IMR-90 (cell line): ENCODE results near the gene OR11A1. TPM values are rescaled to one million over a fixed set of nuclear protein-coding genes. Genes with fewer than 3 reads are reported as not detected.

Source experiments
- ATAC-seq: fragments of 200-7000 bp; cut with Tn5 transposase; 2 replicates; pipeline ENCODE4 v1.9.1; 2020; ENCODE audit warnings: low read depth, mild to moderate bottlenecking, moderate library complexity
- BruUV-seq: library from RNA; stranded (reverse); fragments of 400-500 nt; replicated peaks from 2 replicates; lab custom pipeline; 2021; lab: Mats Ljungman, UMichigan
- CTCF ChIA-PET: fragments of 300-600 bp; formaldehyde crosslinking; extraction: SDS; loops from one replicate; lab custom pipeline; 2021; ENCODE audit warnings: antibody characterized with exemption; lab: Yijun Ruan, JAX
- POLR2A ChIA-PET: fragments of 300-600 bp; sonication (Branson Sonifier 250); formaldehyde crosslinking; loops from one replicate; lab custom pipeline; 2022; ENCODE audit warnings: antibody characterized with exemption; ENCODE audit not compliant: unreplicated experiment; lab: Charles Lee
- DNase-seq: peaks from one replicate; pipeline ENCODE4 v3.0.0; 2013
- H2AFZ ChIP-seq: replicated peaks from 2 replicates; pipeline ENCODE3; 2013; ENCODE audit warnings: low read length, mild to moderate bottlenecking; ENCODE audit not compliant: poor library complexity
- H2AK5ac ChIP-seq: 2 replicates; pipeline ENCODE4 v1.6.1; 2013; ENCODE audit warnings: low read depth, low read length, inconsistent platforms
- H2AK9ac ChIP-seq: replicated peaks from 2 replicates; pipeline ENCODE3; 2013; ENCODE audit warnings: mild to moderate bottlenecking, low read depth, low read length, moderate library complexity; ENCODE audit not compliant: poor library complexity
- H2BK120ac ChIP-seq: 2 replicates; pipeline ENCODE4 v1.6.1; 2013; ENCODE audit warnings: low read depth, low read length, inconsistent platforms
- H2BK15ac ChIP-seq: 3 replicates; pipeline ENCODE4 v1.6.1; 2013; ENCODE audit warnings: low read depth, low read length, inconsistent platforms
- H2BK20ac ChIP-seq: 2 replicates; pipeline ENCODE4 v1.6.1; 2013; ENCODE audit warnings: low read depth, mild to moderate bottlenecking, inconsistent platforms, low read length, moderate library complexity
- H2BK5ac ChIP-seq: 2 replicates; pipeline ENCODE4 v1.6.1; 2013; ENCODE audit warnings: mild to moderate bottlenecking, low read depth, low read length, inconsistent platforms; ENCODE audit not compliant: poor library complexity, severe bottlenecking
- H3K14ac ChIP-seq: replicated peaks from 2 replicates; pipeline ENCODE4 v1.6.1; 2013; ENCODE audit warnings: low read depth, low read length, inconsistent platforms
- H3K18ac ChIP-seq: 2 replicates; pipeline ENCODE4 v1.6.1; 2013; ENCODE audit warnings: low read depth, low read length, control low read depth
- H3K23ac ChIP-seq: 2 replicates; pipeline ENCODE4 v1.6.1; 2013; ENCODE audit warnings: low read depth, low read length, inconsistent platforms
- H3K27ac ChIP-seq: 2 replicates; pipeline ENCODE4 v1.5.1; 2013; ENCODE audit warnings: mild to moderate bottlenecking, control low read depth, low read length; ENCODE audit not compliant: insufficient read depth
- H3K27me3 ChIP-seq: 2 replicates; pipeline ENCODE4 v1.6.1; 2013; ENCODE audit warnings: low read length; ENCODE audit not compliant: control insufficient read depth, insufficient read depth
- H3K36me3 ChIP-seq: 2 replicates; pipeline ENCODE4 v1.6.1; 2013; ENCODE audit warnings: low read length, mixed read lengths; ENCODE audit not compliant: control insufficient read depth, insufficient read depth
- H3K4ac ChIP-seq: 2 replicates; pipeline ENCODE4 v1.6.1; 2013; ENCODE audit warnings: low read depth, low read length, inconsistent platforms
- H3K4me1 ChIP-seq: 2 replicates; pipeline ENCODE4 v1.6.1; 2013; ENCODE audit warnings: low read length, mixed read lengths; ENCODE audit not compliant: control insufficient read depth, insufficient read depth
- H3K4me2 ChIP-seq: 2 replicates; pipeline ENCODE4 v1.6.1; 2013; ENCODE audit warnings: low read depth, mild to moderate bottlenecking, control low read depth, low read length, moderate library complexity
- H3K4me3 ChIP-seq: 2 replicates; pipeline ENCODE4 v1.5.1; 2013; ENCODE audit warnings: low read depth, mild to moderate bottlenecking, control low read depth, low read length, moderate library complexity; ENCODE audit not compliant: insufficient read depth
- H3K56ac ChIP-seq: 2 replicates; pipeline ENCODE4 v1.6.1; 2013; ENCODE audit warnings: low read length, inconsistent platforms; ENCODE audit not compliant: insufficient read depth; ENCODE audit errors: extremely low read depth
- H3K79me1 ChIP-seq, 2 experiments: 2 replicates each; pipeline ENCODE4 v1.6.1; 2013; ENCODE audit warnings: low read length in 2 of 2, inconsistent platforms in 1 of 2, low read depth in 1 of 2
- H3K9ac ChIP-seq: 2 replicates; pipeline ENCODE4 v1.6.1; 2013; ENCODE audit warnings: low read depth, low read length, control low read depth
- H3K9me1 ChIP-seq: 2 replicates; pipeline ENCODE4 v1.6.1; 2013; ENCODE audit warnings: low read length, inconsistent platforms; ENCODE audit not compliant: insufficient read depth
- H3K9me3 ChIP-seq: 2 replicates; pipeline ENCODE4 v1.6.1; 2013; ENCODE audit warnings: low read length; ENCODE audit not compliant: control insufficient read depth, insufficient read depth
- H4K20me1 ChIP-seq: 2 replicates; pipeline ENCODE4 v1.6.1; 2013; ENCODE audit warnings: low read length, inconsistent platforms; ENCODE audit not compliant: insufficient read depth
- H4K5ac ChIP-seq: 2 replicates; pipeline ENCODE4 v1.6.1; 2013; ENCODE audit warnings: mild to moderate bottlenecking, low read depth, low read length, control low read depth
- H4K8ac ChIP-seq, 2 experiments: 2 replicates each; pipeline ENCODE4 v1.6.1; 2013; ENCODE audit warnings: low read depth in 2 of 2, low read length in 2 of 2, control low read depth in 1 of 2, inconsistent platforms in 1 of 2
- H4K91ac ChIP-seq: 2 replicates; pipeline ENCODE4 v1.6.1; 2013; ENCODE audit warnings: low read depth, low read length, inconsistent platforms; ENCODE audit not compliant: insufficient read depth
- BHLHE40 ChIP-seq: fragments of 150-350 bp; IDR thresholded peaks from 2 replicates; pipeline ENCODE4 v1.6.1; 2016; ENCODE audit warnings: mild to moderate bottlenecking, low read depth, low read length
- CEBPB ChIP-seq: IDR thresholded peaks from 2 replicates; pipeline ENCODE4 v1.6.1; 2012; ENCODE audit warnings: low read depth, low read length, improper control_type of control experiment
- CHD1 ChIP-seq: IDR thresholded peaks from 2 replicates; pipeline ENCODE4 v1.6.1; 2012; ENCODE audit warnings: low read depth, low read length, improper control_type of control experiment
- ELK1 ChIP-seq: fragments of 150-350 bp; IDR thresholded peaks from 2 replicates; pipeline ENCODE4 v1.6.1; 2016; ENCODE audit warnings: low read depth, mild to moderate bottlenecking, low read length, moderate library complexity, borderline replicate concordance
- FOS ChIP-seq: fragments of 150-350 bp; IDR thresholded peaks from 2 replicates; pipeline ENCODE4 v1.6.1; 2016; ENCODE audit warnings: low read depth, low read length
- MAFK ChIP-seq: IDR thresholded peaks from 2 replicates; pipeline ENCODE4 v1.6.1; 2012; ENCODE audit warnings: low read depth, low read length, improper control_type of control experiment
- MAZ ChIP-seq: IDR thresholded peaks from 2 replicates; pipeline ENCODE4 v1.6.1; 2012; ENCODE audit warnings: low read depth, mild to moderate bottlenecking, low read length, improper control_type of control experiment, moderate library complexity, borderline replicate concordance
- MXI1 ChIP-seq: IDR thresholded peaks from 2 replicates; pipeline ENCODE4 v1.6.1; 2012; ENCODE audit warnings: low read depth, mild to moderate bottlenecking, low read length, moderate library complexity, borderline replicate concordance
- NFE2L2 ChIP-seq: fragments of 150-350 bp; IDR thresholded peaks from 2 replicates; pipeline ENCODE4 v1.6.1; 2016; ENCODE audit warnings: low read depth, mild to moderate bottlenecking, low read length
- POLR2A ChIP-seq: IDR thresholded peaks from 2 replicates; pipeline ENCODE4 v1.6.1; 2012; ENCODE audit warnings: mild to moderate bottlenecking, low read depth, low read length
- RAD21 ChIP-seq: IDR thresholded peaks from 2 replicates; pipeline ENCODE4 v1.6.1; 2012; ENCODE audit warnings: low read length, improper control_type of control experiment
- RCOR1 ChIP-seq: IDR thresholded peaks from 2 replicates; pipeline ENCODE4 v1.6.1; 2012; ENCODE audit warnings: mild to moderate bottlenecking, low read length, improper control_type of control experiment; ENCODE audit not compliant: insufficient replicate concordance
- RFX5 ChIP-seq: IDR thresholded peaks from 2 replicates; pipeline ENCODE4 v1.8.0; 2012; ENCODE audit warnings: low read depth, mild to moderate bottlenecking, low read length, moderate library complexity
- SMC3 ChIP-seq: fragments of 150-350 bp; IDR thresholded peaks from 2 replicates; pipeline ENCODE4 v1.6.1; 2016; ENCODE audit warnings: low read depth, mild to moderate bottlenecking, antibody characterized with exemption, low read length, moderate library complexity
- USF2 ChIP-seq: fragments of 150-350 bp; IDR thresholded peaks from 2 replicates; pipeline ENCODE4 v1.6.1; 2017; ENCODE audit warnings: mild to moderate bottlenecking, antibody characterized with exemption, low read length, low read depth
- WGBS, 2 experiments: methylation state at CpG; one replicate each; pipeline versions ENCODE4 v1.1.5 to v1.1.7; 2013; ENCODE audit warnings: missing lambda C conversion rate in 2 of 2; ENCODE audit not compliant: insufficient read length in 1 of 2; ENCODE audit errors: extremely low coverage in 2 of 2; 5-methylcytosine and 5-hydroxymethylcytosine counted together
- dilution Hi-C: fragments of 300-500 bp; cut with HindIII; formaldehyde crosslinking; loops from one replicate; pipeline ENCODE4 v1.14.3; 2018; ENCODE audit warnings: low sequenced_read_pairs; ENCODE audit not compliant: unreplicated experiment
- in situ Hi-C: fragments of 300-500 bp; cut with MboI; formaldehyde crosslinking; loops from 3 replicates; pipeline ENCODE4 v1.14.3; 2019; ENCODE audit warnings: low sequenced_read_pairs, inconsistent platforms, mixed read lengths
- intact Hi-C: fragments of 100-400 bp; cut with micrococcal nuclease; formaldehyde crosslinking; loops from 2 replicates; pipeline ENCODE4 v1.10.0; 2022
- polyA plus RNA-seq, 3 experiments: library from polyadenylated mRNA; depleted of rRNA; stranded (reverse); fragments of >200 nt; gene quantifications; 2 replicates each; pipeline ENCODE4 v1.2.3, GENCODE V29; 2012; ENCODE audit warnings: low replicate concordance in 1 of 3
- total RNA-seq: library from RNA; depleted of rRNA; stranded (reverse); fragments of >200 nt; gene quantifications from 2 replicates; pipeline ENCODE4 v1.2.3, GENCODE V29; 2012
- TF ChIP-seq, protein P1 (sequence below): conservative IDR thresholded peaks from 2 replicates; pipeline ENCODE4 v1.5.1; 2012; ENCODE audit warnings: mild to moderate bottlenecking, low read depth, low read length, improper control_type of control experiment

Gene OR11A1
- total and polyA plus RNA-seq, 2 of the 4 experiments (the other 2 are of a cell fraction), result not detected

DNA sequence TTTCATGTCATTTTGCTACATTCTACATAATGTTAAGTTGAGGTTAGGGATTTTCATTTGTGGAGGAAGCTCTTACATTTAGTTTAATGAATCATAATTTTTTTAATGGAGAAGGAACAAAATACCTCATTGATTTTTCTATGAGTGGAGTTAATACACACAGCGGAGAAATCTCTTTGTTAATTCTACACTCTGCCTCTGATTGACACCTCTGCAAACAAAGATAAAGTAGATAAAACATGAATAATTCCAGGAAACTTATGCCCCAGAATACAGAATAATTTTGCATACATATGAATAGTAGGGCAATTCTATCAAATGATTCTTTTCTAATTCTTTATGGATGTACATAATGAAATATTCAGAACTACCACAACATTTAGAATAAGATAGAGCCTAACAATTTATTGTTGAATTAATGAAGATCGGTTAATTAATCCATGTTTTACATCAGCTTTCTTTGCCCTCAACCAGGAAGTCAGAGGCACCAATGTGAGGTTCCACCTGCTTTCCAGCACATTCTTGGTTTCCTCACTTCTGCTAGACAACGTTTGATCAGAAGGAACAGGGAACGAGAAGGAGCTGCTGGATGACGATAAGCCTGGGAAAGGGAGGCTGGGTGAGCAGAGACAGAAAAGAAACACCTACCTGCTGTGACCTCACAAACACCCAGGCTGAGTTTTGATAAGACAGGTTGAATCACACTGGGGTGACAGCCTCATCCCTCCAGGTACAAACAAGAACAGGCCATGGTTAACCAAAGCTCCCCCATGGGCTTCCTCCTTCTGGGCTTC lies 4.3 kb upstream of the OR11A1 start:
- Histone ChIP-seq H3K14ac (no peak overlapping the region), H3K9me1 (no peaks in the 10 kb centered on the region), H2BK120ac (no peak overlapping the region), H3K4me3 (no peak overlapping the region), H3K56ac (no peak overlapping the region), H3K23ac (no peak overlapping the region), H4K8ac (no peak overlapping the region), H3K4ac (no peak overlapping the region), H3K18ac (no peak overlapping the region), H2AK5ac (no peak overlapping the region), H3K27ac (no peak overlapping the region), H2BK5ac (no peak overlapping the region), H3K4me2 (no peak overlapping the region), H3K36me3 (no peaks in the 10 kb centered on the region), H2BK20ac (no peak overlapping the region), H3K4me1 (no peaks in the 10 kb centered on the region), H3K9ac (no peak overlapping the region), H2BK15ac (no peak overlapping the region), H4K20me1 (no peaks in the 10 kb centered on the region), H2AFZ (no peak overlapping the region), H3K27me3 (no peaks in the 10 kb centered on the region), H4K91ac (no peak overlapping the region), H2AK9ac (no peak overlapping the region), H4K5ac (no peak overlapping the region), H3K9me3 (peaks cover 11% of the 10 kb centered on the region; the same call in 1 of the 2 replicates), H3K79me1 (no peaks in the 10 kb centered on the region)
- dilution Hi-C loops (no loop called here), in situ Hi-C loops (no loop called here), intact Hi-C loops (no loop called here)
- ATAC-seq (no peak), DNase-seq (no peak)
- BruUV-seq, result no TSS peak
- ChIA-PET POLR2A (no interaction called here), CTCF (no interaction called here)
- WGBS, 2 experiments, result no CpG with 5 or more reads among the region's 5 CpGs
- TF ChIP-seq MAZ, result no peak
- no peak for TF ChIP-seq USF2
- no peak for TF ChIP-seq ELK1
- TF ChIP-seq MXI1, result no peak
- TF ChIP-seq NFE2L2, result no peak
- TF ChIP-seq, protein P1, sequence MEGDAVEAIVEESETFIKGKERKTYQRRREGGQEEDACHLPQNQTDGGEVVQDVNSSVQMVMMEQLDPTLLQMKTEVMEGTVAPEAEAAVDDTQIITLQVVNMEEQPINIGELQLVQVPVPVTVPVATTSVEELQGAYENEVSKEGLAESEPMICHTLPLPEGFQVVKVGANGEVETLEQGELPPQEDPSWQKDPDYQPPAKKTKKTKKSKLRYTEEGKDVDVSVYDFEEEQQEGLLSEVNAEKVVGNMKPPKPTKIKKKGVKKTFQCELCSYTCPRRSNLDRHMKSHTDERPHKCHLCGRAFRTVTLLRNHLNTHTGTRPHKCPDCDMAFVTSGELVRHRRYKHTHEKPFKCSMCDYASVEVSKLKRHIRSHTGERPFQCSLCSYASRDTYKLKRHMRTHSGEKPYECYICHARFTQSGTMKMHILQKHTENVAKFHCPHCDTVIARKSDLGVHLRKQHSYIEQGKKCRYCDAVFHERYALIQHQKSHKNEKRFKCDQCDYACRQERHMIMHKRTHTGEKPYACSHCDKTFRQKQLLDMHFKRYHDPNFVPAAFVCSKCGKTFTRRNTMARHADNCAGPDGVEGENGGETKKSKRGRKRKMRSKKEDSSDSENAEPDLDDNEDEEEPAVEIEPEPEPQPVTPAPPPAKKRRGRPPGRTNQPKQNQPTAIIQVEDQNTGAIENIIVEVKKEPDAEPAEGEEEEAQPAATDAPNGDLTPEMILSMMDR, result no peak
- no peak for TF ChIP-seq SMC3
- no peak for TF ChIP-seq POLR2A
- no peak for TF ChIP-seq BHLHE40
- no peak for TF ChIP-seq FOS
- TF ChIP-seq RCOR1, result no peak
- no peak for TF ChIP-seq CHD1
- no peak for TF ChIP-seq MAFK
- TF ChIP-seq RAD21, result no peak
- TF ChIP-seq RFX5, result no peak
- no peak for TF ChIP-seq CEBPB
